GM12873 (cell line): ENCODE data around the gene RGS2.

Experiments used
- TF ChIP-seq, protein P1 (sequence below): IDR thresholded peaks from 2 replicates; pipeline ENCODE4 v1.5.1; 2012; ENCODE audit warnings: low read depth, mild to moderate bottlenecking, moderate library complexity, low read length, control low read depth; ENCODE audit not compliant: insufficient read depth; ENCODE audit errors: missing control alignments

The RGS2 gene

DNA sequence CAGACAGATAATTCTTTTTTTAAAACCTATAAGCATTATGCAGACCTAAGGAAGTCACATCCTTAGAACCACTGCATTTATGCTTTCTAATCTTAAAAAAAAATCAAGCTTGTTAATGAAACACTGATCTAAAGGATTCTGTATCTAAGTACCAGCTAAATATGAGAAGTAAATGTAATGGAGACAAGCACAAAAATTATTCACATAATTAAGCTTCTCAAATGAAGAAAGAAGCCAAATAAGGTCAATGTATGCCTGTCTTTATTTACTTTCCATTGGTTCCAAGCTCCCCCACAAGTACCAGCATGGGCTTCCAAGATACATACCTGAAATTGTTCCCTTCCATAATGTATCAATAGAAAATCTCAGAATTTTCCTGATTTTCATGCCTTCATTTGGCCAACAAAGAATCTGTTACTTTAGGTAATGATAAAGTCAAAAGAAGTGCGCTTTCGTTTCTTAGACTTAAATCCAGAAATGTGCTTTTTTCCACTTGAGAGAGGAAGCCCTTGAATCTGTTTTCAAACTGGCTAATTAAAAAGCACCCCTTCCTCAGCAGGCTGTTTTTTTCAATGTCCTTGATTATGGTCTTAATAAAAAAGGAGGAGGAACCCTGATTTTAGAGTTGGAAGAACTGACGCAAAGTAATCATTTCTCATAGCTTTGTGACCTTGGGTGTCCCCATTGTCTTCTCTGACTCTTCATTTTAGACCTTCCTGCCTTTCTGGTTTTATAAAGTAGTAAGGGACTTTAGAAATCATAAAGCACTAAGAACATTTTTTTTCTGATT lies 3.8 kb downstream of the RGS2 start:
- TF ChIP-seq, protein P1, sequence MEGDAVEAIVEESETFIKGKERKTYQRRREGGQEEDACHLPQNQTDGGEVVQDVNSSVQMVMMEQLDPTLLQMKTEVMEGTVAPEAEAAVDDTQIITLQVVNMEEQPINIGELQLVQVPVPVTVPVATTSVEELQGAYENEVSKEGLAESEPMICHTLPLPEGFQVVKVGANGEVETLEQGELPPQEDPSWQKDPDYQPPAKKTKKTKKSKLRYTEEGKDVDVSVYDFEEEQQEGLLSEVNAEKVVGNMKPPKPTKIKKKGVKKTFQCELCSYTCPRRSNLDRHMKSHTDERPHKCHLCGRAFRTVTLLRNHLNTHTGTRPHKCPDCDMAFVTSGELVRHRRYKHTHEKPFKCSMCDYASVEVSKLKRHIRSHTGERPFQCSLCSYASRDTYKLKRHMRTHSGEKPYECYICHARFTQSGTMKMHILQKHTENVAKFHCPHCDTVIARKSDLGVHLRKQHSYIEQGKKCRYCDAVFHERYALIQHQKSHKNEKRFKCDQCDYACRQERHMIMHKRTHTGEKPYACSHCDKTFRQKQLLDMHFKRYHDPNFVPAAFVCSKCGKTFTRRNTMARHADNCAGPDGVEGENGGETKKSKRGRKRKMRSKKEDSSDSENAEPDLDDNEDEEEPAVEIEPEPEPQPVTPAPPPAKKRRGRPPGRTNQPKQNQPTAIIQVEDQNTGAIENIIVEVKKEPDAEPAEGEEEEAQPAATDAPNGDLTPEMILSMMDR: no peak

DNA sequence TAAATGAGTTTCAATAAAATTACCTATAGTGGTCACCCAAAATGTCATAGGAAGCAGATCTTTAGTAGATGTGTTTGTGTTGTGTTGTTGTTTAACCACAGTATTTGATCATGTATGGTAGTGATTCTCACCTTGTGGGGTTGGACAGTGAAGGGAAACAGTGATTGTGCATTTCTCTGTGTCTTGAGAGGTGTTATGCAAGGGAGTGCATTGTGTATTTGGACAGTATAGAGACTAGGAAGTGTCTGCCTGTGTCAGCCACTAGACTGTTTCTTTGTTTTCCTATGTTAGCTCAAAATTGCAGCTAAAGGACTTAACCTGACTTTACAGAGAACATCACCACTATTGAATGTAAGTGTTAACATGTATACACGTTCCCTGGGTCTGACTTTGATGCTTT lies 6.0 kb downstream of the RGS2 start:
- TF ChIP-seq, protein P1: no peak

DNA sequence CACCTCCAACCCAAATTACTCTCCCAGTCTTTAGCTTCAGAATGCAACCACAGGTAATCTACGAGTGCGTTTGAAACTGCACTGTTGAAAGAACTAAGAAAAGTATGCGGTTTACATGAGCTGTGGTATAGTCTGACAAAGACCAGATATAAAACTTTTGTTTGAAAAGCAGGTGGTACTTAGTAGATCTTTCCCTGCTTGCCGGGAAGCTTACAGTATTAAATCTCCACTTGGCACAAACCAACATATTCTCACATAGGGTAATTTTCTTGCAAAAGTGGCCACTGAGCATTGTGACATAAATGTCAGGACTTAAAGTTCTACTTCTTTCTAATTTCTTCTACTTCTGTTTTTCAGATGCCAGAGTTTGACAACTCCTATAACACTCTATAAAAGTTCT lies 8.4 kb downstream of the RGS2 start:
- TF ChIP-seq, protein P1: no peak

DNA sequence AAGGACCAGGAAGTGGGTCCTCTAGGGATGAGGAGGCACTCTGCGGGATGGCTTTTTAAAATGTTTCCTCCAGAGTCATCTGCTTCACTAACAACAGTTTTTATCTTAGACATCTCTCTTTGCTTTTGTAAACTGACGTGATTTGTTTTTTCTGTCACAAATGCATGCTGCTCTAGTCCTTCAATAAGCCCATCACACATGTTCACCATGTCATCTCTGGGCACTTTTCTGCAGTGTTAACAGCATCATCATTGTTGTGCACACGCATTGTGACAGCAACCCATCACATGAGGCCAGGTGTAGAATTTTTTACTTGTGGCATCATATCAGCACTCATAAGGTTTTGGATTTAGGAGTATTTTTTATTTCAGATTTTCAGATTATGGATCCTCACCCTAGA lies 12.5 kb downstream of the RGS2 start:
- TF ChIP-seq, protein P1: no peak

DNA sequence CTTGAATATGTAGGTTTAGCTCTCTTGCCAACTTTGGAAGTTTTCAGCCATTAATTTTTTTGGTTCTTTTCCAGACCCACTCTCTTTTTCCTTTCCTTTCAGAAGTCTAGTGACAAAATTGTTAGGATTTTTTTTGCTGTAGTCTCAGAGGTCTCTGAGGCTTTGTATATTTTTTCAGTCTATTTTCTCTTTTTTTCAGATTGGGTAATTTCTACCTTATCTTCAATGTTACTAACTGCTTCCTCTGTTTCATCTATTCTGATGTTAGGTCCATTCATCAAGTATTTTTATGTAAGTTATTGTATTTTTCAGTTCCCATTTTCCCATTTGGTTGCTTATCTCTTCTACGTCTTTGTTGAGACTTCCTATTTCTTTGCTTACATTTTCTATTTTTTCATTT lies 15.7 kb downstream of the RGS2 start:
- TF ChIP-seq, protein P1: no peak

DNA sequence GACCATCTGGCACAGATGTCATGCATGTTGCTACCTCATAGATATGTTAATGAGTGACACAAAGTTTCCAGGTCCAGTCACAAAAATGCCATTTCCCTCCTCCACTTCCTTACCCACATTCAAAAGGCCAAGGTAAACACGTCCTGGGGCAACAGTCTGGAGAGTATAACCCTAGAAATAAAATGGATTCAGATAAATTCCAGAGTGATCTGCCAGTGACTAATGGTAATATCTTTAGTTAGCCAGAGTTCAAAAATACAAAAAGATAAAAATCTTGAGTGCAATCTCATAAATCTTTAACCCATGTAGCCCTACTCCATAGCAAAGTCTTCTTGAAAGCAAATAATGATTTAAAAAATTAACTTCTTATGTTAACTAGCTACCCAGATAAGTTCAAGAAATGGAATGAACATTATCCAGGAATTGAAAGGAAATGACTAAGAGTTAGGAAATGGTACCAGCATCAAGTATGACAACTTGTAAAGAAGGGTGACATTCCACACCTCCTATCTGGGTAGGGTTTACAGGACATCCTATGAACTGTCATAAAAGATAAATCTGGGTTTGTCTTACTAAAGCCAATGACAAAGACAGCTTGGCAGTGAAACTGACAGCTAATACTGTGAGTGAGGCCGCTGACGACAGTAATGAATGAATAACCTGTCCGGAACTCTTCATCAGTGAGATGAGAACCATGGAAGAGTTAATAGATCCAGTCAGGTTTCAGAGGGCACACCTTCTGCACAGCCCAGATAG lies 18.1 kb downstream of the RGS2 start:
- TF ChIP-seq, protein P1: no peak

DNA sequence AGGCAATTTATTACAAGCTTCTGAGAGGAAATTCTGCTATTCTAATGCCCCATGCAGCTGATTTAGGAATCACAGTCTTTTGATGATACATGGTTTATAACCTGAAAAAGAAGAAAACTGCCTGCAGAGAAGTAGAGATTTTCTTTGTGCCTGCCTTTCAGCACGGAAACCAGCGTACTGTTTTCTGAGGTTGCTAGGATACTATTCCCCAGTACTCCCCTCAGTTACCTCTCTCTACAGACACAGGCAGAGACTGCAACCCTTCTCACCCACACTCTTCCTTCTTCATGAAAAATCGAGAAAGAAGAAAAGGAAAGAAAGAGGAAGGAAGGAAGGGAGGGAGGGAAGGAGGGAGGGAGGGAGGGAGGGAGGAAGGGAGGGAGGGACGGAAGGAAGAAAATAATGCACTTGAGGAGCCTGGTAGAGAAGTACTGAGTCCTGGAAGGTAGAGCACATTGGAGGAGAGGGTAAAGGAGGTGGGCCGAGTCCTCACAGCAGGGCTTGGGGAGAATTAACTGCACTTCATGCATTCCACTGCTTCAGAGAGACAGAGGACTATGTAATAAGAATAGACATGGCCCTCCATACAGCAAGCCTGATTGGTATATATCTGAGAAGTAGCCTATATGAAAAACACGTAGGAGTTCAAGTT lies 21.9 kb downstream of the RGS2 start:
- TF ChIP-seq, protein P1: no peak
